ENCODE results near the gene USP21.

DNA sequence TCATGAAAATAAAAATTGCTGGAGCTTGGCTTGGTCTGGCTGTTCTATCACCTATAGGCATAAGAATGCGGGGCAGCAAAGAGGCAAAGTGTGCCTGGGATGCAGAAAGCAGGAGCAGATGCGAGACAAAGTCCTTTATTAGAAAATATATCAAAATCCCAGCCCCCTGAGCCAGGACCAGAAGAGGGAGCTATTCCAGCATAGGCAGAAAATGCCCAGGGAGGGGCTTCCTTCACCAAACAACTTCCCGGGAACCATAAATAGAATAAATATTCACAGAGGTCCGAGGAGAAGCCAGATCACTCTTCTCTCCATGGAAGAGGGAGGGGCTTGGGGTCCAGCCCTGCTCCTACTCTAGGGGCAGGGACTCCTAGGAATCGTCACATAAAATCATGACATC, 11.9 kb downstream of the USP21 start:
- TF ChIP-seq, protein P1, sequence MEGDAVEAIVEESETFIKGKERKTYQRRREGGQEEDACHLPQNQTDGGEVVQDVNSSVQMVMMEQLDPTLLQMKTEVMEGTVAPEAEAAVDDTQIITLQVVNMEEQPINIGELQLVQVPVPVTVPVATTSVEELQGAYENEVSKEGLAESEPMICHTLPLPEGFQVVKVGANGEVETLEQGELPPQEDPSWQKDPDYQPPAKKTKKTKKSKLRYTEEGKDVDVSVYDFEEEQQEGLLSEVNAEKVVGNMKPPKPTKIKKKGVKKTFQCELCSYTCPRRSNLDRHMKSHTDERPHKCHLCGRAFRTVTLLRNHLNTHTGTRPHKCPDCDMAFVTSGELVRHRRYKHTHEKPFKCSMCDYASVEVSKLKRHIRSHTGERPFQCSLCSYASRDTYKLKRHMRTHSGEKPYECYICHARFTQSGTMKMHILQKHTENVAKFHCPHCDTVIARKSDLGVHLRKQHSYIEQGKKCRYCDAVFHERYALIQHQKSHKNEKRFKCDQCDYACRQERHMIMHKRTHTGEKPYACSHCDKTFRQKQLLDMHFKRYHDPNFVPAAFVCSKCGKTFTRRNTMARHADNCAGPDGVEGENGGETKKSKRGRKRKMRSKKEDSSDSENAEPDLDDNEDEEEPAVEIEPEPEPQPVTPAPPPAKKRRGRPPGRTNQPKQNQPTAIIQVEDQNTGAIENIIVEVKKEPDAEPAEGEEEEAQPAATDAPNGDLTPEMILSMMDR (IDR thresholded peaks at IDR 0.05) = no peak
- TF ChIP-seq POLR2A (IDR thresholded peaks at IDR 0.05) (no peak), EP300 (IDR thresholded peaks at IDR 0.05) (no peak)

Measured in ovary (tissue), 3 donors.